Measurements from ENCODE around the gene TRMU.

Gene TRMU

DNA sequence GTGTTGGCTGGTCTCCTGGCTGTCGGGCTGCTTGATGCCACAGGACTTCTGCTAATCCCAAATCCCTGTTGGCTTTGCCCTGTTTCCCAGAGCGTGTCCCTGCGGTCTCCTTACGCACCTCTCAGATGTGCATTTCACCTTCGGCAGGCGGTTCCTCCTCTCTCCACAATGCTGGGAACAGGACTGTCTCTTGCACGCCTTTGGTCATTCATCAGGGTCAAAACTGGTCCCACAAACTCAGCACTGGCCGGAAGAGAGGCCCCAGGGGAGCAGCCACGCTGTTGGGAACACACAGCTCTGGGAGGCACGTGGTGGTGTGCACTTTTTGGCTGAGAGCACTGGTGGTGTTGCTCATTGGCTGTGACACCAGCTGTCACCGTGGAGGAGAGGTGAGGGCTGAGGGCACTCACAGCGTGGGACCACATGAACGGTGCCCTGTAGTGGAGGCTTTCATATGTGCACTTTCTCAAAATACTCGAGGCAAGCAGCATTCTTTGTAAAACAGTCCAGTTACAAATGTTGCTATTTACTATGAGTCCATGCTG lies 15.3 kb upstream of the TRMU start:
- H3K27ac ChIP-seq (ENCODE audit: low read depth, low read length), result no peak overlapping the region
- H3K27me3 ChIP-seq (ENCODE audit: control insufficient read depth in 1 of 2, insufficient read depth in 2 of 2, low read length in 2 of 2), result no peaks in the 10 kb centered on the region
- H3K4me1 ChIP-seq (ENCODE audit: control insufficient read depth in 1 of 2, insufficient read depth in 2 of 2, low read length in 2 of 2), result no peaks in the 10 kb centered on the region
- no peak overlapping the region for H3K4me3 ChIP-seq (ENCODE audit: low read depth in 1 of 2, low read length in 2 of 2)
- H3K36me3 ChIP-seq (ENCODE audit: control insufficient read depth in 1 of 2, insufficient read depth in 2 of 2, low read length in 2 of 2), result peaks cover 0 to 29% of the 10 kb centered on the region in 2 donors
- H3K9ac ChIP-seq (ENCODE audit: low read depth in 1 of 2, low read length in 2 of 2), result no peak overlapping the region
- no peaks in the 10 kb centered on the region for H3K9me3 ChIP-seq (ENCODE audit: control insufficient read depth in 1 of 2, low read length in 2 of 2)

DNA sequence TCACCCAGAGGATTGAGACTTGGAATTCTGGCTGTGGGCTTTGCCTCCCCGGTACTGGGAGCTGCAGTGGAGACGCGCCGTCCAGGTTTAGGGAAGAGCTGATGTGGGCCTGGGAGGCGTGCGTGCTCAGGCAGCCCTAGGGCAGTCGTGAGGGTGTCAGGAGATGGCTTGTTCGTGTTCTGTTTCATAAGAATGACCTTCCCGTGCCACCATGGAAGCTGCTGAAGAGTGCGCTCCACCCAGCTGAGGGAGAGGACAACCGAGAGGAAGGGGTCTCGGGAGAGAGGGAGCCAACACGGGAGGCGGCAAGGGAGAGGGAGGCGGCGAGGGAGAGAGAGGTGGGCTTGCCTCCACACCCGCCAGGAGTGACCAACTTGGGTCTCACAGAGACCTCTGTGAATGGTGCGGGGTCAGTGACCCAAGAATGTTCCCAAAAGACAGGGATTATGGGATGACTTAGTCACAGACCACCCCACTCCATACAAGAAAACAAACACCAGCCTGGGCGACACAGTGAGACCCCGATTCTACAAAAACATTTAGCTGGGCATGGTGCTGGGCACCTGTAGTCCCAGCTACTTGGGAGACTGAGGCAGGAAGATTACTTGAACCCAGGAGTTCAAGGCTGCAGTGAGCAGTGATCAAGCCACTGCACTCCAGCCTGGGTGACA lies 14.7 kb upstream of the TRMU start:
- Histone ChIP-seq H3K27me3 (ENCODE audit: control insufficient read depth in 1 of 2, insufficient read depth in 2 of 2, low read length in 2 of 2) (no peaks in the 10 kb centered on the region), H3K36me3 (ENCODE audit: control insufficient read depth in 1 of 2, insufficient read depth in 2 of 2, low read length in 2 of 2) (peaks cover 0 to 35% of the 10 kb centered on the region in 2 donors), H3K27ac (ENCODE audit: low read depth, low read length) (no peak overlapping the region)

DNA sequence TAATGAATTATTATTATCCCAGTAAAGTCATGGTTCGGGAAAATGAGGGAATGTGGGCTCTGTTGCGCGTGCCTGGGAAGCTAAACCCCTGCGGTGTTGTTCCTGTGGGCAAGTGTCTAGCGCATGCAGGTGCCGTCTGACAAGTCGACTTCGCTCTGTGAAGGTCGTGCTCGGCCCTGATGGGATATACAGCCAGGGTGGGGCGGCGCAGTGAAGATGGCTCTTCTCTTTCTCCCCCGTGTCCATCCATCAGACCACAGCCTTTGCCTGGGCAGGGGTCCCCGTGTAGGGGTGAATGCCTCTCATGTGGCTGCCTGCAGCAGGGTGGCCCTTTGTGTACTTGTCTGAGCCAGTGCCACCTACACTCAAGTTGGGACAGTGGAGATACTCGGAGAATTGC lies 12.8 kb upstream of the TRMU start:
- Histone ChIP-seq H3K4me3 (ENCODE audit: low read depth in 1 of 2, low read length in 2 of 2) (no peak overlapping the region), H3K9ac (ENCODE audit: low read depth in 1 of 2, low read length in 2 of 2) (no peak overlapping the region), H3K36me3 (ENCODE audit: control insufficient read depth in 1 of 2, insufficient read depth in 2 of 2, low read length in 2 of 2) (peaks cover 0 to 41% of the 10 kb centered on the region in 2 donors), H3K27me3 (ENCODE audit: control insufficient read depth in 1 of 2, insufficient read depth in 2 of 2, low read length in 2 of 2) (no peaks in the 10 kb centered on the region), H3K9me3 (ENCODE audit: control insufficient read depth in 1 of 2, low read length in 2 of 2) (no peaks in the 10 kb centered on the region), H3K4me1 (ENCODE audit: control insufficient read depth in 1 of 2, insufficient read depth in 2 of 2, low read length in 2 of 2) (no peaks in the 10 kb centered on the region), H3K27ac (ENCODE audit: low read depth, low read length) (no peak overlapping the region)

More for the DNA sequence above, 14.7 kb upstream of the TRMU start:
- H3K9ac ChIP-seq (ENCODE audit: low read depth in 1 of 2, low read length in 2 of 2), result no peak overlapping the region
- no peaks in the 10 kb centered on the region for H3K9me3 ChIP-seq (ENCODE audit: control insufficient read depth in 1 of 2, low read length in 2 of 2)
- H3K4me3 ChIP-seq (ENCODE audit: low read depth in 1 of 2, low read length in 2 of 2), result no peak overlapping the region
- no peaks in the 10 kb centered on the region for H3K4me1 ChIP-seq (ENCODE audit: control insufficient read depth in 1 of 2, insufficient read depth in 2 of 2, low read length in 2 of 2)

DNA sequence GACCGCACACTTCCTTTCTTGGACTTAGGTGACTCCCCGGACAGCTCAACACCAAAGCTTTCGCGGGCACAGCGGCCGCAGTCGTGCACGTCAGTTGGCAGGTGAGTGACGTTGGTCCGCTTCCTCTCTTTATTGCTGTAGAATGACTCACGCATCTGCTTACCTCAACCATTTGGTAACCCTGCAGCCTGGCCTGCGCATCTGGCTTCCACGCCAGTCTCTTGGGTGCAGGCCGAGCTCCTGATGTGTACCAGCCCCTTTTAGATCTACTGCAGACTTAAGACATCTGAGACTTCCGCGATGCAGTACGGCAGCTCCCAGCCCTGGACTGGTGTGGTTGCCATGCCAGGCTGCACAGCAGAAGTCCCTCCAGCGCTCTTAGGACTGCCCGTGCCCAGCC lies 12.4 kb upstream of the TRMU start:
- no peaks in the 10 kb centered on the region for H3K9me3 ChIP-seq (ENCODE audit: control insufficient read depth in 1 of 2, low read length in 2 of 2)
- peaks cover 0 to 40% of the 10 kb centered on the region in 2 donors for H3K36me3 ChIP-seq (ENCODE audit: control insufficient read depth in 1 of 2, insufficient read depth in 2 of 2, low read length in 2 of 2)
- H3K9ac ChIP-seq (ENCODE audit: low read depth in 1 of 2, low read length in 2 of 2), result no peak overlapping the region
- no peak overlapping the region for H3K4me3 ChIP-seq (ENCODE audit: low read depth in 1 of 2, low read length in 2 of 2)
- H3K27ac ChIP-seq (ENCODE audit: low read depth, low read length), result no peak overlapping the region
- H3K27me3 ChIP-seq (ENCODE audit: control insufficient read depth in 1 of 2, insufficient read depth in 2 of 2, low read length in 2 of 2), result no peaks in the 10 kb centered on the region
- no peaks in the 10 kb centered on the region for H3K4me1 ChIP-seq (ENCODE audit: control insufficient read depth in 1 of 2, insufficient read depth in 2 of 2, low read length in 2 of 2)

DNA sequence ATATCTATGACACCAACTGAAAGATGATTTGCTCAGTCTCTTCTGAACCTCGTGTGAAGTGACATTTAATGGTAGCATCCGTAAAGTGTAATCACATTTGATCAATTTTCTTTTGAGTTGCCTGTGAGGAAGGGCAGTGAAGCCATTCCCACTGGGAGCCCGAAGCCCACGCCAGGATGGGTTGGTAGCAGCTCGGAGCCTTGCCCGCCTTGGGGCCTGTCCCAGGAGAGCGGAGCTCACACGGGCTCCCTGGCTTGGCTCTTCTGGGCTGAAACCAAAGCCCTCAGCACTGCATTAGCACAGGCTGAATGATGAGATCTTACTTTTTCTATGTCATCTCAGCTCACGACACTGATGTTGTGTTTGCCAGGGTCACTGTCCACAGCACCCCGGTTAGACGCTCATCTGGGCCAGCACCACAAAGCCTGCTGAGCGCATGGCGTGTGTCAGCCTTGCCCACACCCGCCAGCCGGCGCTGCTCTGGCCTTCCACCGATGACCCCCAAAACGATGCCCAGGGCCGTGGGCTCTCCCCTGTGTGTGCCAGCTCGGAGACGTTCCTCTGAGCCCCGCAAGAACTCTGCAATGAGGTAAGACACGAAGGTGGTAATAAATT lies 9.3 kb upstream of the TRMU start:
- no peaks in the 10 kb centered on the region for H3K4me1 ChIP-seq (ENCODE audit: control insufficient read depth in 1 of 2, insufficient read depth in 2 of 2, low read length in 2 of 2)
- H3K9ac ChIP-seq (ENCODE audit: low read depth in 1 of 2, low read length in 2 of 2), result no peak overlapping the region
- no peak overlapping the region for H3K4me3 ChIP-seq (ENCODE audit: low read depth in 1 of 2, low read length in 2 of 2)
- H3K36me3 ChIP-seq (ENCODE audit: control insufficient read depth in 1 of 2, insufficient read depth in 2 of 2, low read length in 2 of 2), result peaks cover 0 to 29% of the 10 kb centered on the region in 2 donors
- H3K27ac ChIP-seq (ENCODE audit: low read depth, low read length), result no peak overlapping the region
- H3K27me3 ChIP-seq (ENCODE audit: control insufficient read depth in 1 of 2, insufficient read depth in 2 of 2, low read length in 2 of 2), result no peaks in the 10 kb centered on the region
- H3K9me3 ChIP-seq (ENCODE audit: control insufficient read depth in 1 of 2, low read length in 2 of 2), result no peaks in the 10 kb centered on the region

DNA sequence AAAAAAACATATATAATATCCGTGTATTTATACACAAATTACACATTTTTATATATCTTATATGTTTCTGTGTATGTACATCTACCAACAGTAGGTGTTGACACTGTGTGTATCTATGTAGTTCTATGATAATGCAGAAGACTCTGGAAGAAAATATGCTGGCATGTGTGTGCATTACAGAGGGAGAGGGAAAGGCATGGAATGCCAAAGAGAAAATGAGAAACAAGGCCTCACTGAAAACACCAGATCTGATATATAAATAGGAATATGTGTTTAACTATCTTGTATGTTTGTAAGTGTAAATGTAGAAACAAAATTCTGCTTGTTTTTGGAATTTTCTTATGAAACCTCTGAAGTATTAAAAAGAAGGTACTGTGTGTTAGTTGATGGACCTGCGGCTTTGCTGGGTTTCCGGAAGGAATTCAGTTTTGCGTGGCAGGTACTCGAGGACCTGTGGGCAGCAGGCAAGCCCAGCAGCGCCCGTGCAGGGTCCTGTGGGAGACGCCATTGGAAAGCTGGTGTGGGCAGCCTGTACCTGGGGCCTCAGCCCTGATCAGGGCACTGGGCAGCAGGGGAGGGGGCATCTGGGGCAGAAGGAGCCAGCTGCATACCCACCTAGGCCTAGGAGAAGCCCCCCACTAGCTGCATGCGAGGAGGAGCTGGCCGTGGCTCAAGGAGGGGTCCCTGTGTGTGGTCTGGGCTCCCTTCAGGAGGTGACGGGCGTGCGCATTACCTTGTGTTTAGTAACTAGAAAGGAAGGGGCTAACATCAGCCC lies 7.6 kb upstream of the TRMU start:
- H3K27ac ChIP-seq (ENCODE audit: low read depth, low read length), result no peak overlapping the region
- H3K9me3 ChIP-seq (ENCODE audit: control insufficient read depth in 1 of 2, low read length in 2 of 2), result no peaks in the 10 kb centered on the region
- H3K9ac ChIP-seq (ENCODE audit: low read depth in 1 of 2, low read length in 2 of 2), result no peak overlapping the region
- peaks cover 0 to 25% of the 10 kb centered on the region in 2 donors for H3K36me3 ChIP-seq (ENCODE audit: control insufficient read depth in 1 of 2, insufficient read depth in 2 of 2, low read length in 2 of 2)
- H3K27me3 ChIP-seq (ENCODE audit: control insufficient read depth in 1 of 2, insufficient read depth in 2 of 2, low read length in 2 of 2), result no peaks in the 10 kb centered on the region
- no peaks in the 10 kb centered on the region for H3K4me1 ChIP-seq (ENCODE audit: control insufficient read depth in 1 of 2, insufficient read depth in 2 of 2, low read length in 2 of 2)
- no peak overlapping the region for H3K4me3 ChIP-seq (ENCODE audit: low read depth in 1 of 2, low read length in 2 of 2)

DNA sequence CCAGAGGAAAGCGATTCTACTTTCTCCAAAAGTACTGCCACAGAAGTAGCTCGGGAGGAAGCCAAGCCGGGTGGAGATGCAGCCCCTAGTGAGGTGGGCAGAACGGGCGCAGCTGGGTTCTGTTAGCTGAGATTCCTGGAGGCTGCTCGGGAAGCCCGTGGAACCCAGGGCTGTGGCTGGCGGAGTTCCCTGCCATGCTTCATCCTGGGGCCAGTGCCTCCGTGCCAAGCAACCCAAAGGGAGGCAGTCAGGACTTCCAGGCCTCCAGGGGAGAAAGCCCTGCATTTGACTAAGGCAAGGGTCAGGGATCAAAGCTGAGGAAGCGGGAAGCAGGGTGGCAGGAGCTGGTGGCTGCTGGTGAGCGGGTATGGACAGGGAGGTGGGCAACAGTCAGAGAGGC lies 6.7 kb upstream of the TRMU start:
- Histone ChIP-seq H3K9me3 (ENCODE audit: control insufficient read depth in 1 of 2, low read length in 2 of 2) (no peaks in the 10 kb centered on the region), H3K27ac (ENCODE audit: low read depth, low read length) (no peak overlapping the region), H3K27me3 (ENCODE audit: control insufficient read depth in 1 of 2, insufficient read depth in 2 of 2, low read length in 2 of 2) (no peaks in the 10 kb centered on the region), H3K4me1 (ENCODE audit: control insufficient read depth in 1 of 2, insufficient read depth in 2 of 2, low read length in 2 of 2) (no peaks in the 10 kb centered on the region), H3K9ac (ENCODE audit: low read depth in 1 of 2, low read length in 2 of 2) (no peak overlapping the region), H3K36me3 (ENCODE audit: control insufficient read depth in 1 of 2, insufficient read depth in 2 of 2, low read length in 2 of 2) (peaks cover 0 to 21% of the 10 kb centered on the region in 2 donors), H3K4me3 (ENCODE audit: low read depth in 1 of 2, low read length in 2 of 2) (no peak overlapping the region)

DNA sequence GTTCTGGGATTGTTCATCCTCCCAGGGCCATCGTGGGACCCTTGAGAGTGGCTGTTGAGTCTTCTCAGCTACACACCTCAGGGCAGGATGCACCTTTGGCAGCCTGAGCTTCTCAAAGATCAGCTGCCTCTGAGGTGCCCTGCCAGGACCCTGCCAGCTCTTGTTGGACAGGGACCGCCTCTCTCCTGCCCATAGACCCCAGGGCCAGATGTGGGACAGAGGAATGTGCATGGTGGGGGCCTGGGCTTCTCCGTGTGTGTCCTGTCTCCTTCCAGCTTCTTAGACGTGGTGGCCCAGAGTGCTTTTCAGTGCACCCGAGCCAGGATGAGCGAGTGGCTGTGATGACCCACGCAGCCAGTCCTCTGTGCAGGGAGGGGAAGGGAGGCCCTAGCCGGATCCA lies 5.9 kb upstream of the TRMU start:
- H3K36me3 ChIP-seq (ENCODE audit: control insufficient read depth in 1 of 2, insufficient read depth in 2 of 2, low read length in 2 of 2), result peaks cover 0 to 21% of the 10 kb centered on the region in 2 donors
- no peak overlapping the region for H3K4me3 ChIP-seq (ENCODE audit: low read depth in 1 of 2, low read length in 2 of 2)
- H3K27ac ChIP-seq (ENCODE audit: low read depth, low read length), result no peak overlapping the region
- H3K27me3 ChIP-seq (ENCODE audit: control insufficient read depth in 1 of 2, insufficient read depth in 2 of 2, low read length in 2 of 2), result no peaks in the 10 kb centered on the region
- H3K9ac ChIP-seq (ENCODE audit: low read depth in 1 of 2, low read length in 2 of 2), result no peak overlapping the region
- H3K9me3 ChIP-seq (ENCODE audit: control insufficient read depth in 1 of 2, low read length in 2 of 2), result no peaks in the 10 kb centered on the region
- H3K4me1 ChIP-seq (ENCODE audit: control insufficient read depth in 1 of 2, insufficient read depth in 2 of 2, low read length in 2 of 2), result no peaks in the 10 kb centered on the region

DNA sequence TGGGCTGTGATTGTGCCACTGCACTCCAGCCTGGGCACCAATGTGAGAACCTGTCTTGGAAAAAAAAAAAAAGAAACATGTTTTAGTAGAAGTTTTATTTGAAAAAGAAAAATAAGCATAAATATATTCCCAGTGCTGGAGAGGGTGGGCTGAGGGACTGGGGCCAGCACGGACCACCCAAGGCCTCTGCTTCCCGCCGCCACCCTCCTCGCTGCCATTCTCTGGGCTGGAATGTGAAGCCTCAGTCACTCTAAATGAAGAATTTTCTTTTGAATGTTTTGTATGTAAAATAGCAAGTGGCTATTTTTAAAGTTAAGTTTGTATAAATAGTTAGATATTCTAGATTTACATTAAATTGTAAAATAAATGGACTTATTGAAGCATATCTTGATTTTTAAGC lies 5.1 kb upstream of the TRMU start:
- Histone ChIP-seq H3K4me1 (ENCODE audit: control insufficient read depth in 1 of 2, insufficient read depth in 2 of 2, low read length in 2 of 2) (no peaks in the 10 kb centered on the region), H3K4me3 (ENCODE audit: low read depth in 1 of 2, low read length in 2 of 2) (no peak overlapping the region), H3K9me3 (ENCODE audit: control insufficient read depth in 1 of 2, low read length in 2 of 2) (no peaks in the 10 kb centered on the region), H3K36me3 (ENCODE audit: control insufficient read depth in 1 of 2, insufficient read depth in 2 of 2, low read length in 2 of 2) (peaks cover 0 to 19% of the 10 kb centered on the region in 2 donors), H3K27ac (ENCODE audit: low read depth, low read length) (no peak overlapping the region), H3K27me3 (ENCODE audit: control insufficient read depth in 1 of 2, insufficient read depth in 2 of 2, low read length in 2 of 2) (no peaks in the 10 kb centered on the region), H3K9ac (ENCODE audit: low read depth in 1 of 2, low read length in 2 of 2) (no peak overlapping the region)

DNA sequence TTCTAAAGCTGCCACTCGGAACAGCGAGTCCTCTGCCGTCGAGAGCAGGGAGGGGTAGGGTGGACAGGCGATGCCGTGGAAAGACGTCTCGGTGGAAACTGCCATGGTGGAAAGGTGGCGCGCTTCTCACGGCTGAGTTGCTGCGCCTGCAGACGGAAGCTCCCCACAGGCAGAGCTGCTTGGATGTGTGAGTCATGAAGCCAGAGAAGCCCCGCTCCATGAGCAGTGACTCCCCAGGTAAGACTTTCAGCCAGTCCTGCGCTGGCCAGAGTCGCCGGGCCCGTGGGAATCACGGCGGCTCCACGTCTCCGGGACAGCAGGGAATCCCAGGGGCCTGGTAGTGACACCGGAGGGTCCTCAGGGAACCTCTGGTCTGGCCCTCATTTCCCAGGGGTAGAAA lies 4.0 kb upstream of the TRMU start:
- H3K4me3 ChIP-seq (ENCODE audit: low read depth in 1 of 2, low read length in 2 of 2), result no peak overlapping the region
- no peaks in the 10 kb centered on the region for H3K9me3 ChIP-seq (ENCODE audit: control insufficient read depth in 1 of 2, low read length in 2 of 2)
- H3K36me3 ChIP-seq (ENCODE audit: control insufficient read depth in 1 of 2, insufficient read depth in 2 of 2, low read length in 2 of 2), result peaks cover 0 to 9% of the 10 kb centered on the region in 2 donors
- H3K9ac ChIP-seq (ENCODE audit: low read depth in 1 of 2, low read length in 2 of 2), result no peak overlapping the region
- H3K4me1 ChIP-seq (ENCODE audit: control insufficient read depth in 1 of 2, insufficient read depth in 2 of 2, low read length in 2 of 2), result peaks cover under 1 to 3% of the 10 kb centered on the region in 2 donors
- no peak overlapping the region for H3K27ac ChIP-seq (ENCODE audit: low read depth, low read length)
- no peaks in the 10 kb centered on the region for H3K27me3 ChIP-seq (ENCODE audit: control insufficient read depth in 1 of 2, insufficient read depth in 2 of 2, low read length in 2 of 2)
